Measurements from ENCODE around the gene GTPBP8.

DNA sequence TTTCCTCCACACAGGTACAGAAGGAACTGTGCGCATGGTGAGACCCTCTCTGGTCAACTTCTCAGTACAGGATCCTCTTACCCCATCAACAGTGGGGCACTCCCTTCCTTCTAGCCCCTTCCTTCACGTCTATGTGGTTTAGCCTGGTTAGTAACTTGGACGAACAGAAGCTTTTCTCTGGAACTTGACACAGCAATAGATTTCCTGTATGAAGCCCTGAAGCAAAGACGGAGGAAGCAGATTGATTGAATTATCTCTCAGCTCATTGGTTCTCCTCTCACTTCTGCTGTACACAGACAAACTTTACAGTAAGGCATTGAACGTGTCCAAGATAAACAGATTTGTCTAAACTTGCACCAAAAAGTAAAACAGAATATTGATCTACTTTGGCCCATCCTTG is 15.9 kb upstream of the GTPBP8 start, which contains the start of gene CD200R1:
- TF ChIP-seq, protein P1, sequence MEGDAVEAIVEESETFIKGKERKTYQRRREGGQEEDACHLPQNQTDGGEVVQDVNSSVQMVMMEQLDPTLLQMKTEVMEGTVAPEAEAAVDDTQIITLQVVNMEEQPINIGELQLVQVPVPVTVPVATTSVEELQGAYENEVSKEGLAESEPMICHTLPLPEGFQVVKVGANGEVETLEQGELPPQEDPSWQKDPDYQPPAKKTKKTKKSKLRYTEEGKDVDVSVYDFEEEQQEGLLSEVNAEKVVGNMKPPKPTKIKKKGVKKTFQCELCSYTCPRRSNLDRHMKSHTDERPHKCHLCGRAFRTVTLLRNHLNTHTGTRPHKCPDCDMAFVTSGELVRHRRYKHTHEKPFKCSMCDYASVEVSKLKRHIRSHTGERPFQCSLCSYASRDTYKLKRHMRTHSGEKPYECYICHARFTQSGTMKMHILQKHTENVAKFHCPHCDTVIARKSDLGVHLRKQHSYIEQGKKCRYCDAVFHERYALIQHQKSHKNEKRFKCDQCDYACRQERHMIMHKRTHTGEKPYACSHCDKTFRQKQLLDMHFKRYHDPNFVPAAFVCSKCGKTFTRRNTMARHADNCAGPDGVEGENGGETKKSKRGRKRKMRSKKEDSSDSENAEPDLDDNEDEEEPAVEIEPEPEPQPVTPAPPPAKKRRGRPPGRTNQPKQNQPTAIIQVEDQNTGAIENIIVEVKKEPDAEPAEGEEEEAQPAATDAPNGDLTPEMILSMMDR (IDR thresholded peaks at IDR 0.05; ENCODE audit: low read depth, low read length): no peak
- TF ChIP-seq EZH2phosphoT487 (IDR thresholded peaks at IDR 0.05; ENCODE audit: low read depth): no peak

All from OCI-LY3 (cell line).